Ovary (tissue), 10 donors: ENCODE results near the gene SOS2. TPM values are rescaled to one million over a fixed set of nuclear protein-coding genes. Genes with fewer than 3 reads are reported as not detected.

ENCODE experiments used
- DNase-seq, 5 donors: peaks; one replicate each; pipeline ENCODE4 v3.0.0-alpha.2; 2019 to 2020
- H3K27ac ChIP-seq, 2 donors: fragments of 200-600 bp; one replicate each; pipeline versions ENCODE4 v1.5.1 to v1.8.0; 2019 to 2022
- H3K27me3 ChIP-seq: fragments of 200-600 bp; one replicate; pipeline ENCODE4 v1.8.0; 2022
- H3K36me3 ChIP-seq: fragments of 200-600 bp; sonication (generic); one replicate; pipeline ENCODE4 v1.5.1; 2019
- H3K4me1 ChIP-seq: one replicate; pipeline ENCODE4 v1.8.1; 2013; ENCODE audit warnings: mild to moderate bottlenecking, moderate library complexity; ENCODE audit not compliant: insufficient read depth
- H3K4me3 ChIP-seq: fragments of 200-600 bp; sonication (generic); one replicate; pipeline ENCODE4 v1.5.1; 2017
- H3K9me3 ChIP-seq, 2 donors: fragments of 200-600 bp in 1 of 2; sonication (generic) in 1 of 2; one replicate each; pipeline versions ENCODE4 v1.5.1 to v1.8.1; 2013 to 2019; ENCODE audit warnings: mild to moderate bottlenecking in 1 of 2, moderate library complexity in 1 of 2
- EP300 ChIP-seq: sonication (generic); formaldehyde crosslinking; IDR thresholded peaks from one replicate; pipeline ENCODE4 v1.6.1; 2017; ENCODE audit warnings: antibody characterized with exemption
- POLR2A ChIP-seq: fragments of 450-650 bp; IDR thresholded peaks from one replicate; pipeline ENCODE4 v1.6.1; 2017; ENCODE audit warnings: antibody characterized with exemption, mild to moderate bottlenecking, moderate library complexity
- WGBS, 3 donors: extraction: QIAGEN DNeasy Blood & Tissue Kit in 1 of 3; methylation state at CpG; one replicate each; pipeline versions ENCODE4 v1.1.5 to v1.1.7; 2013 to 2017; 5-methylcytosine and 5-hydroxymethylcytosine counted together
- intact Hi-C, 4 donors: fragments of 100-400 bp; cut with DNase I; formaldehyde crosslinking; loops; one replicate each; pipeline versions ENCODE4 v1.11.0 to v1.15.1; 2022 to 2023
- long read RNA-seq, 3 donors: library from polyadenylated mRNA in 2 of 3; unstranded in 2 of 3; transcript quantifications; one replicate each; pipeline ENCODE4 v2.0.0 and lab custom pipeline, GENCODE V29; 2021 to 2026
- polyA plus RNA-seq, 2 donors: library from polyadenylated mRNA; stranded (reverse); fragments of 200-250 nt in 1 of 2; fragments of 350-450 nt in 1 of 2; fragmentation: Illumina TruSeq in 1 of 2; extraction: RNeasy Lipid Tissue Mini Kit (QIAGEN cat#74804) in 1 of 2; gene quantifications; one replicate each; pipeline ENCODE4 v1.2.3, GENCODE V29; 2013 to 2014
- total RNA-seq, 7 donors: library from RNA; depleted of rRNA in 2 of 7; stranded (reverse); fragments of >200 nt in 2 of 7; fragmentation: NEBNext Ultra II Directional in 3 of 7; extraction: Animal tissue kit (Norgen Biotek cat#: 25700) in 3 of 7; gene quantifications; one replicate each; pipeline versions ENCODE4 v1.1.0 to v1.2.4, GENCODE V29; 2016 to 2023
- TF ChIP-seq, protein P1 (sequence below), 3 donors: fragments of 450-650 bp in 2 of 3; fragments of 200-600 bp in 1 of 3; IDR thresholded peaks; one replicate each; pipeline versions ENCODE4 v1.5.1 to v1.8.0; 2016 to 2022; ENCODE audit warnings: antibody characterized with exemption in 3 of 3, mild to moderate bottlenecking in 1 of 3
- donor health status: DM: no; HTN: no; CAD: no; lungs with moderate emphysema.
- donor health status: DM: no; HTN: no; CAD: no.
- donor health status: Bipolar disorder and iron deficiency.
- donor health status: DM: yes; HTN: yes; CAD: no.
- donor health status: DM: no; HTN: no; CAD: no.
- donor health status: DM: yes; HTN: yes; CAD: no.

Gene SOS2
- total RNA-seq (10 to 100 TPM; 20.6 to 29.3 (median 27.4) TPM), polyA plus RNA-seq (10 to 100 TPM; 10.2 to 20.5 TPM)
- long read RNA-seq, donor 1, partial matches to known transcripts = 6 of 7 reads
- long read RNA-seq, donor 1, other reads (novel, unspliced or antisense) = 1 of 7 reads
- long read RNA-seq, donor 2 = 0 reads
- long read RNA-seq, donor 3, full-length matches to known transcripts = 13 of 24 reads
- long read RNA-seq, donor 3, partial matches to known transcripts = 8 of 24 reads
- long read RNA-seq, donor 3, other reads (novel, unspliced or antisense) = 3 of 24 reads

DNA sequence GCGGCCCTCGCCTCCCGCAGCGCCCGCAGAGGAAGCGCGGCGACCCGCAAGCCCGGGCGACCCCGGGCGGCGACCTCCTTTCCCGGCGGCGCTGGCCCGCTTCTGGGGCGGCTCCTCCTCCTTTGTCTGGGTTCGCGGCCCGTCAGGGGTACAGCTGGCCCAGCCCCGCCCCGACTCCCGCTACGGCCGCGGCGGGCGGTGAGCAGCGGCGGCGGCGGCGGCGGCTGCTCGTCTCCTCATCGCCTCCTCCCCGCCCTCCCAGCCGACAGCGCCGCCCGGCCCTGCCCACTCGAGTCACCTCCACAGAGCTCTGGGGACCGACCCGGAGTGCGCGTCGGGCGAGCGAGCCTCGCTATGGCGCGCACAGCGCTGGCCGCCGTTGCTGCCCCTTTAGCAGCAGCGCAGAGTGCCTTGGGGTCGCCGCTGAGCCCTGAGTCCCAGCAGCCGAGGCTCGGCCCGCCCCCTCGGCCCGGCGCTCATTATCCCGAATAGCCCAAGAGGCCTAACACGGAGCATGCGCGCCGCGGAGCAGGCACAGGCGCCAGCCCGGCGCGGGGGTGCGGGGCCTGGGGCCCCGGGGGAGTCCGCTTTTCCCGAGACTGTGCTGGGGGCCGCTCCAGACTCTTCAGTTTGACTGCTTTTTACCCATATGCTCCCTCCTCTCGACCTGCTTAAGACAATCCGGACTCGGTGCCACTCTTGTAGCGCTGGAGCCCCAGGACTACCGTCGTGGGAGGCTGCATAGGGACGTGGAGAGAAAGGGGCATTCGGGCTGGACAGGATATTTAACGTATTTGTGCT is at the start of gene SOS2:
Gene SOS2, minus strand, starts transcription at position 104 of the 801 bp plus-strand sequence. CDS start 295 bp downstream, outside the sequence.
- H3K27me3 ChIP-seq = no peaks in the 10 kb centered on the region
- H3K4me3 ChIP-seq = peak within 1 kb of the TSS; percentile 89
- H3K36me3 ChIP-seq = no peaks in the 10 kb centered on the region
- H3K9me3 ChIP-seq = no peaks in the 10 kb centered on the region
- intact Hi-C loops = no loop called here
- peak within 1 kb of the TSS; percentile 77 to 96 for H3K27ac ChIP-seq
- 0 to 1% (median 0%) methylated on average over 53 to 89 of the region's 90 CpGs for WGBS, 3 donors
- peaks cover 4% of the 10 kb centered on the region for H3K4me1 ChIP-seq
- peak; percentile 62 for TF ChIP-seq POLR2A
- TF ChIP-seq, protein P1, sequence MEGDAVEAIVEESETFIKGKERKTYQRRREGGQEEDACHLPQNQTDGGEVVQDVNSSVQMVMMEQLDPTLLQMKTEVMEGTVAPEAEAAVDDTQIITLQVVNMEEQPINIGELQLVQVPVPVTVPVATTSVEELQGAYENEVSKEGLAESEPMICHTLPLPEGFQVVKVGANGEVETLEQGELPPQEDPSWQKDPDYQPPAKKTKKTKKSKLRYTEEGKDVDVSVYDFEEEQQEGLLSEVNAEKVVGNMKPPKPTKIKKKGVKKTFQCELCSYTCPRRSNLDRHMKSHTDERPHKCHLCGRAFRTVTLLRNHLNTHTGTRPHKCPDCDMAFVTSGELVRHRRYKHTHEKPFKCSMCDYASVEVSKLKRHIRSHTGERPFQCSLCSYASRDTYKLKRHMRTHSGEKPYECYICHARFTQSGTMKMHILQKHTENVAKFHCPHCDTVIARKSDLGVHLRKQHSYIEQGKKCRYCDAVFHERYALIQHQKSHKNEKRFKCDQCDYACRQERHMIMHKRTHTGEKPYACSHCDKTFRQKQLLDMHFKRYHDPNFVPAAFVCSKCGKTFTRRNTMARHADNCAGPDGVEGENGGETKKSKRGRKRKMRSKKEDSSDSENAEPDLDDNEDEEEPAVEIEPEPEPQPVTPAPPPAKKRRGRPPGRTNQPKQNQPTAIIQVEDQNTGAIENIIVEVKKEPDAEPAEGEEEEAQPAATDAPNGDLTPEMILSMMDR (IDR thresholded peaks at IDR 0.05) = no peak
- DNase-seq = peak; percentile 83 to 91 (median 87)

DNA sequence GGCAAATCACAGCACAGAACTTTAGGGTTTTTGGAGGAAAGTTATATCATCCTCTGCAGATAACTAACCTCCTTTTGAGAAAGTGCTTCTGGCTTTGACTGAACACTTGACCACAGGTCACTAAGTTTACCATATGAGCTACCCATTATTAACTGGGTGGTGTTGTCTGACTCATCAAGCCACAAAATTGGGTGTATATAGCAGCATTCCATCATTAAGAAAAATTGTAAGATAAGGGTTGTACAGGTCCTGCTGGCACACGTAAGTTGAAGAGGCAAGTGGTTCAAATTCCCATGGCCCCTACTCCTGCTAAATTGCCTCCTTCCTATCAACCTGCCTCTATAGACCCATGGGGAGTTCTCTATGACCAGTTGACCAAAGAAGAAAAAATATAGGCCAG is 41.1 kb upstream of the SOS2 start:
- no peak for TF ChIP-seq POLR2A
- TF ChIP-seq EP300 = no peak
- TF ChIP-seq, protein P1 (IDR thresholded peaks at IDR 0.05) = no peak
- no peak overlapping the region for H3K27ac ChIP-seq
- no peak for DNase-seq

DNA sequence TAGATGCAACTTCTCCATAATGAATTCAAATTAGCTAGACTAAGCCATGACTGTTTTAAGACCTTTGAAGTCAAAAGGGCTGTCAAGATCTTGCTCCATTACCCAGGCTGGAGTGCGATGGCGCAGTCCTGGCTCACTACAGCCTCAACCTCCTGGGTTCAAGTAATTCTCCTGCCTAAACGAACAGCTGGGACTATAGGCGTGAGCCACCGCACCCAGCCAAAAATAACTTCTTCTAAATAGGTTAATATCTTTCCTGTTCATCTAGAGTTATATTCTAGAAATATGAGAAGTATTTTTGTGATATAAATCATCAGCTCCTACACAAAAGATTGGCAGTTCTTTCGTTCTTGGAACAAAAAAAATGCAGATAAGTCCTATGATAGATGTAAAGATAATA is 39.6 kb upstream of the SOS2 start:
- Histone ChIP-seq H3K9me3 (no peaks in the 10 kb centered on the region), H3K27ac (no peak overlapping the region), H3K4me3 (no peak overlapping the region), H3K36me3 (no peaks in the 10 kb centered on the region), H3K27me3 (no peaks in the 10 kb centered on the region), H3K4me1 (no peaks in the 10 kb centered on the region)
- no peak for TF ChIP-seq EP300
- no peak for TF ChIP-seq POLR2A
- TF ChIP-seq, protein P1 (IDR thresholded peaks at IDR 0.05) = no peak
- no peak for DNase-seq
- WGBS, 3 donors = 91 to 95% (median 94%) methylated on average over 6 of the region's 6 CpGs
- intact Hi-C loops = no loop called here

More for the DNA sequence above, 41.1 kb upstream of the SOS2 start:
- Histone ChIP-seq H3K4me1 (no peaks in the 10 kb centered on the region), H3K27me3 (no peaks in the 10 kb centered on the region), H3K36me3 (no peaks in the 10 kb centered on the region), H3K9me3 (no peaks in the 10 kb centered on the region), H3K4me3 (no peak overlapping the region)
- intact Hi-C loops = no loop called here
- 92 to 96% (median 95%) methylated on average over 1 of the region's 1 CpG for WGBS, 3 donors

DNA sequence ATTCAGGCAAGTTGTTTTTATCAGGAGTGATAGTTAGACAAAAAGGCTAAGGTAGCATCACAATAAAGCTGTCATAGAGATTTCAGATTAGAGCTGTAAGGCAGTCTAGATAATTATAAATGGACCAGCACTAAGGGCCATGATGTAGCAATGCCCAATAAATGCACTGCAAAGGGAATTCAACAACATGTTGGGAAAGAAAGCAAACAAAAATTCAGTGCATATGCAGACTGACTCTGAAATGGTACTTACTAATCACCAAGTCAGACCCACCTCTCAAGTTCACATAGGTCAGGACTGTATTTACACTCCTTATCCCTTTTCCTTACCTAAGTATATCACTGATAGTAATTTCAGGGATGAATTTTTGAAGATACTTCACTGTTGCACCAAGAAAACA is 33.7 kb upstream of the SOS2 start:
- Histone ChIP-seq H3K9me3 (no peaks in the 10 kb centered on the region), H3K36me3 (no peaks in the 10 kb centered on the region), H3K27me3 (no peaks in the 10 kb centered on the region), H3K4me3 (no peak overlapping the region), H3K27ac (no peak overlapping the region), H3K4me1 (no peaks in the 10 kb centered on the region)
- intact Hi-C loops = no loop called here
- TF ChIP-seq POLR2A (no peak), EP300 (no peak)
- TF ChIP-seq, protein P1 (IDR thresholded peaks at IDR 0.05) = no peak
- DNase-seq = no peak
